GM21737 (cell line): Measurements from ENCODE around the gene SEMA5A.

Experiments
- ATAC-seq: cut with Tn5 transposase; IDR thresholded peaks from one replicate; pipeline ENCODE4 v1.9.1; 2021; ENCODE audit warnings: mild to moderate bottlenecking, moderate library complexity; ENCODE audit not compliant: unreplicated experiment

Gene SEMA5A

DNA sequence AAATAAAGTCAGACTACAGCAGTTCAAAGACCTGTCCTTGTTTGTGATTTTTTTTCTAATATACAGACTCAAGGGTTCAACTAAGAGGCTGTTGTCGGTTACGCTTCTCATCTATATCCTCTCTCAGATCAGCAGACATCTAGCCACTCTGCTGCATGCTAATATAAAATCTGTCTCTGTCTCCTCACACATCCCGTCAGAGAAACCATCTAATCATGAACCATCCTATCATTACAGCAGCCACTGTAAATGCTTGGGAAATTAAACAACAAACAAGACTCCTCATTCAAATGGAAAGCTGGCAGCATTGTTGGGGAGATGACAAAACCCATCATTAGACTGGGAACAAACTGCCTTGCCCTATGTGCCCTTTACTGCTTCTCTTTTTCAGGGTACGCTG, 94.8 kb downstream of the SEMA5A start:
- ATAC-seq, result no peak

DNA sequence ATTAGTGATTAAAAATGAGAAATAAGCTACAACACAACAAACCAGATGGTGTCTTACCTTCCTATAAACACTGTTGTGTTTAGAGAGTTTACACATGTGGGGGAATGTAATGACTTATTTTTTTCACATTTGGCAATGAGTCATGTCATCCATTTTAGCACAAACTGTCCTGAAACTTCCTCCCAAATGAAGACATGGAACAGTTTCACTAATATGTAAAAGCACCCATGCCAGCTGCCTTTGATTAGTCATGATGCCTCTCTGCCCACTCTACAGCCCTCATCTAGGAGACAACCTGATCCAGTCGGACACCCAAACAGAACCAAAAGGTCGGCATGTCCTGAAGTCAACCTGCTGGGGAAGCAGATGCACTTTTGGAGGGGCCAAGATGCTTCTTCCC, 98.2 kb downstream of the SEMA5A start:
- ATAC-seq, result no peak

DNA sequence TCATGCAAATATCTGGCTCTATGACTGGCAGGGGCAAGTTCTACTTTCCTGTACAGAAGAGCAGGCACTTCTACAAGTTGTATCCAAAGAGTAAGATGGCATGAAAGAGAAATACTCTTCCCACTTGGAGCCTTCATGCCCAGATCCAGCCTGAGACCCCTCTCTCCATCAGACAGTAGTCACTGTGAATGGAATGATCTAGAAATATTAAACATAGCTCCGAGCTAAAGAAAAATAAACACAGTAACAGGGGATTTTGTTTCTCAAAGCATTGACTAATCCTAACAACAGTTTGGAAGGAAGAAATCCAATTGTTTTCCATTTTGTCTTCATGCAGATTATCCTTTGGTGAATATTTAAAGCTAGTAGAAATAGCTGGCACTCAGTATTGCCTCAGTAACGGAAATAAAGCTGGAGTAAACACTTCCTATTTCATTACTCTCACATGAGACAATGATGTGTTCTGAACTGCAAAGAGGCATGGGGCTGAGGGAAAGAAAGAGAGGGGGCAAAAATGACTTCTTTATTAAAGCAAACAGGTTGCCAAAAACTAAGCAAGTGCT, 100.0 kb downstream of the SEMA5A start:
- ATAC-seq, result no peak

DNA sequence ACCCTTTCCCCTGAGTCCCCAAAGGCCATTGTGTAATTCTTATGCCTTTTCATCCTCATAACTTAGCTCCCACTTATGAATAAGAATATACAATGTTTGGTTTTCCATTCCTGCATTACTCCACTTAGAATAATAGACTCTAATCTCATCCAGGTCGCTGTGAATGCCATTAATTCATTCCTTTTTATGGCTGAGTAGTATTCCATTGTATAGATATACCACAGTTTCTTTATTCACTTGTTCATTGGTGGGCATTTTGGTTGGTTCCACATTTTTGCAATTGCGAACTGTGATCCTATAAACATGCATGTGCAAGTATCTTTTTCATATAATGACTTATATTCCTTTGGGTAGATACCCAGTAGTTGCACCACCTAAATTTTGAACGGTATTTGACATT, 101.5 kb downstream of the SEMA5A start:
- ATAC-seq, result no peak

GRCh38 chr5:9441610-9442009, 104.3 kb downstream of the SEMA5A start:
- no peak for ATAC-seq

DNA sequence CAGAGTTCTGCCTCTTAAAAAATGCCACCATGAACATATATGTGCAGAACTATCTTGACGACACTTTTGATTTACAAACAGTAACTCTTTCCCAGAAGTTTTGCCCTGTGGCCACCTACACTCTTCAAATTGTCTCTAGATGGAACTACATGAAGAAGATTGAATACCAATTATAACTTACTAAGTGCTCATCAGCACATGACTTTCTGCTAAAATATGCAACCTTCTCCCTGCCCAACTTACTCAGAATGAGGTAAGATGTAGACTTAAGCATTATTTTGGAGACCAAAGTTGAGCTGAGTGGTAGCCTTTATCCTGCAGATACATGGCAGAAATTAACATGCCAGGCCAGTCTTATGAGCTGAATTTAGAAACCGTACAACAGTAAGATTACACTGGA, 105.4 kb downstream of the SEMA5A start:
- ATAC-seq, result no peak

- ATAC-seq, result no peak
These were observed 106.2 kb downstream of the SEMA5A start for GRCh38 chr5:9439531-9440292.

DNA sequence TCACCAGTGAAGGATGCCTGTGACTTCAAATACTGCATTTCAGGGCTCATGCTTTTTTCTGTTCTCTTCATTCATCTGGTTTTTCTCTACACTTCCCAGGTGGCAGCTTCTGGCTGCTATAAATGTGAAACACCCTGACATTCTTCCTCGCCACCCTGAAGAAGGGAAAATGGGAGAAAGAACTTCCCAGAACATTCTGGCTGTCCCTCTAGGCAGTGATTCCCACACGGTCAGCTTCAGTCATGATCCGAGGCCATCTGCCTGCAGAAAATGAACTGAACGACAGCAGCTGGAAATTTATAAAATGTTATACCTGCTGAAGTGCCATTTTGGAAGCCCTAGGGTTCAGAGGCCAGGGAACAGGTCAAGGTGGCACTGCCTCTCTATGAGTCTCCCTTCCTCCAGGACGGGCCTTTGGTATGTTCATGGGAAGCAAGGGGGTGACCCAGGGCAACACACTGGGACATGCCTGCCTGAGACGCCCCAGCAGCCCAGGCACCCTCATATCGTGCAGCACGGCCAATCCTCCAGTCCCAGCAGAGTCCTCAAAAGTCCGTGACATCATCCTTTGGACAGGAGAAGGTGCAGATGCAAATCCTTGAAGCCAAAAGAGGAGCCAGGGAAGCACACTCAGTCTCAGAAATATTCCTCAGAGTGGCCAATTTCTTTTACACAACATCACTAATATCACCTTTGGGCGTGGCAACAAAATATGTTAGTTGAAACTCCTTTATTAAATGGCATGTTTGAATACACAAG, 107.1 kb downstream of the SEMA5A start:
- ATAC-seq, result no peak

DNA sequence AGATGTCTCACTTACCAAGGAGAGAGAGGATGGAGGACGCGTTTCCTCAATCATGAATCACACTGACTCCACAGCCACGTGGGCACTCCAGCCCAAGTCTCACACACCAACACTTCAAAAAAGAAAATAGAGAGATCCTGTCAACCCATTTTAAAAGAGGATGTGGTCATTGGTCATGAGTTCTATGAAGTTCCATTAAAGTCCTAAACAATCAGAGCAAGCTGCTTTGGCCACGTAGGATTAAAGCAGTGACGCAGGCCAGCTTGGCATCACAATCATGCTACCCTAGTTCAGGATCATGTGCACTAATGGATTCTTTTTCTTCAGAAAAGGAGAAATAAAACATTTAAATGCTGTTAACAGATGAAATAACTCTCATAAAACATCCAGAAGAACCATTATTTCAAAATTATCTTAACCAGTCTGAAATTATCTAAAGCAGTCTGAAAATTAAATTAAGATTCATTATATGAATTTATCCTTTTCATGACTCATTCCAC, 108.1 kb downstream of the SEMA5A start:
- no peak for ATAC-seq

DNA sequence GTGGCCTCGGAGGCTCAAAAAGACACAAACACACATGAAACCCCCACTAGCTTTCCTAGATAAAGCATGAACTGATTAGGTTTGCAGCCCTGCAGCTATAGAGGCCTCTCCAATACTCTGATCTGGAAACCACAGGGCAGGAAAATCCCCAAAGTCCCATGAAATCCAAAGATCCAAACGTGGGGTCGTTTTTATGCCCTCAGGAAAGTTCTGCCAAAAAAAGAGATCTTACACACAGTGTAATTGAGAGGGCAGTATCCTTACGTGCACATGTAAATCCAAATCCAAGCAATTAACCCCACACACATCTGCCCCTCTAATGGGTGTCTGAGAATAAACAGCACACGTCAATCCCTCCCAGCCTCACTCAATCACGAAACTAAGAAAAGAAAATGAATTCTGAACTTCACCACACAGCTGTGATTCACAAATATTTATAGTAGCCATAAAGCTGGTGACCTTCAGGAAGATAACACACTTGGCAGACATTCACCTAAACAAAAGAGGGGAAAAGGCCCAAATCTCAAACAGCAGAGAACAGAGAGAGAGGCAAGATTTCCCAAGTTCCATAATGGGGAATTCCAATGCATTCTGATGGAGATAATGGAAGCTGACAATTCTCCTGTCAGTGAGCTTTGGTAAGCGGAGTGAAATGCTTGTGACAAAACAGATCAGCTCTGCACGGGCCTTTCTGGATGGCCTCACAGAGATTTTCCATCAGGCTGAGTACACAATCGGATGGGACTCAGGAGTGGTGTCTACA, 114.2 kb downstream of the SEMA5A start:
- ATAC-seq, result no peak

GRCh38 chr5:9431151-9431495, 114.8 kb downstream of the SEMA5A start:
- no peak for ATAC-seq

DNA sequence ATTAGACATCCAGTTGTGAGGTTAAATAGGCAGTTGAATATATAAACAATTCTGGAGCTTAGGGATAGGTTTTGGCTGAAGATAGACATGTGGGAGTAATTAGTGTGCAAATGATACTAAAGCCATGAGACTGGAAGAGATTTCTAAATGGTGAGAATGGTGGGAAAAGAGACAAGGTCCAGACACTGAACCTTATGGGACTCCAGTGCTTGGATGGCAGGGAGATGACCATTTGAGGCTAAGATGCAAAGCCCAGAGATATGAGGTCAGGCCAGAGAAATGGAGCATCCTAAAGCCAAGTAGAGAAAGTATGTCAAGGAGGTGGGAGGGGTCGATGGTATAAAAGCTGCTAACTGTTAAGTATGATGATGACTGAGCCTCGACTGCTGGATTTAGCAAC, 115.6 kb downstream of the SEMA5A start:
- ATAC-seq, result no peak

DNA sequence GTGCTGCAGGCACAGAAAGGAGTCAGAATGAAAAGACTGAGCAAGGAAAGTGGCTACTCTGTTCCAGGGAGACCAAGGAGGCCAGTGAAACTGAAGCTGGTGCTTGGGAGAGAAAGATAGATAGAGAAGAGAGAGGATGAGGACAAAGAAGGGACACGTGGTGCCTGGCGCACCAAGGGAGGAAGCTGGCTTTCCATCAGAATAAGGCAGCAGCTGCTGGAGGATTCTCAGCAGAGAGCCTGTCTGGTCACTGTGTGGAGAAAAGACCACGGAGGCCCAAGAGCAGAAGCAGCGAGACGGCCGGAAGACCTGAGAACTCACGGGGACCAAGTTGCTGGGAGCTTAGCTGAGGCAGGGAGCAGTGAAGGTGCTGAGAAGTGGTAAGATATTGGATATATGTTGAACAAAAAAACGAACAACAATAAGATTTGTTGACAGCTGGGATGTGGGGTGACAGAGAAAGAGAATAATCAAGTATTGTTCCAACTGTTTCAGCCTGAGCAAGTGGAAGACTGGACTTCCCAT, 116.1 kb downstream of the SEMA5A start:
- no peak for ATAC-seq

DNA sequence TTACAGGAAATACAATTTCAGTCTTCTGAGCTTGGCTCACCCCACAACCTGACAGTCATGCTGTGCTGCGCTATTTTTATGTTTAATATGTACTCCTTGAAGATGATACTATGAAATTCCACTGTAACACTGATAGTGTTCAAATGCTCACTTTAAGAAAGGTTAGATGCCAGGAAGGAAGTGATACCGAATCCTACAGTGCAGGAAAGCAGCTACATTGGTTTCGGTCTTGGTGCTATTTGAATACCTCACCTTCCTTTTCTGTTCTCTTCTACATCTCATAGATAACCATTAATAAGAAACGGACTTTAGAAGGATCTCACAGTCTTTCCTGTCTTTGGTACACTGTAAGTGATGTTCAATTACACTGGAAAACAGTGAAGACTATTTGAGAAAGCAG, 117.6 kb downstream of the SEMA5A start:
- no peak for ATAC-seq

DNA sequence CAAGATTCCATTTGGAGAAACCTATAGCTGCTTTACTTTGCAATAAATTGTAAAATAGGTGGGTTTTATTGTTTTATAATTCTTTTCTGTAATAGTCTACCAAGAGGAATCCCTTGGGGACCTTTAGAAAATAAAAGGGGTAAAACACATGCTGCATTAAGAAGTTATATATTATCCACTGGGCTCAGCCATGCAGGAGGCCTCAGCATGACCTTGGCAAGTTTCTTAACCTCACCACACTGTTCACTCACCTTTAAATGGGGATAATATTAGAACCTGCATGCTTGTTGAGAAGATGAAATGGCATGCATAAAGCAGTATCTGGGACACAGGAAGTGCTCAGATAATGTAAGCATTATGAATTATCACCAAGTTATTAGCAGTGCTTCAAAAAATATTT, 120.2 kb downstream of the SEMA5A start:
- ATAC-seq, result no peak

GRCh38 chr5:9423571-9423970, 122.3 kb downstream of the SEMA5A start:
- ATAC-seq, result no peak

GRCh38 chr5:9421884-9422283, 124.0 kb downstream of the SEMA5A start:
- no peak for ATAC-seq

DNA sequence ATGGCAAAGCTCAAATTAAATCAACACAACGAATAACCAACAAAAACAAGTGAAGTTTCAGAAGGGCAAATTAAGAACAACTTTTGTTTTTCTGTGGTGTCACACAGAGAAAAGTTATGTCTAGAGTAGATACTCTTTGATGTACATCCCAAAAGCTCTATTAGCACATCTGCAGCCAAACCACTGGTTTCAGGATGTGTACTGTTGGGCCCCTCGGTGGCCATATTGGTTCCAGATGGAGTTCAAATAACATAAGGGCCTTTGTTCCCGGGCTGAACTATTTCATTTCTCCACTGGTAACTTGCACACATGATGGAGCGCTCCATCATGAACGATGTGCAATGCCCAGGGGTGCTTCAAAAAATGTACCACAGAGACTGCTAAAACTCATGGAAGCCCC, 126.1 kb downstream of the SEMA5A start:
- ATAC-seq, result no peak

- no peak for ATAC-seq
These were observed 130.3 kb downstream of the SEMA5A start for GRCh38 chr5:9415566-9415965.

DNA sequence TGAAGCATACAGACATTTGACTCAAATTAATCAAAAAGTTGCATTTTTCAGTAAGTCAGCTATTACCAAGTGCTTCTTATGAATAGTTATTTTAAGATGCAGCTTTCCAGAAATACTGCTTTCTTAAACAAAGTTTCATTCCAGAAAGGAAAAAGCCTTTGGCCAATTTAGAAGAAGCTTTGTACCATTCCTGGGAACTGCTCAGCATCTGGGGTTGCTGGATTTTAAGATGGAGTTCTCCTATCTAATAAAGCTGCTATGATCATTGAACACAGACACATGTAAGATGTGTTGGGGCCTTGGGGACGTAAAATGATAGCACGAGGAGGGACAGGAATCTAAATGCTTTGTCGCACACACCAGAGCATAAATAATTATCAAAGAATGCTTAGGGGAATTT, 130.8 kb downstream of the SEMA5A start:
- ATAC-seq, result no peak

- no peak for ATAC-seq
These were observed 134.7 kb downstream of the SEMA5A start for GRCh38 chr5:9411142-9411541.
